EL (cell line): ENCODE measurements around the gene CLTB.
A peak's percentile ranks its signal among the peaks of the same experiment; 100 is the strongest.

Experiments used
- DNase-seq: peaks from one replicate; pipeline ENCODE4 v3.0.0-alpha.2; 2016

CLTB gene

DNA sequence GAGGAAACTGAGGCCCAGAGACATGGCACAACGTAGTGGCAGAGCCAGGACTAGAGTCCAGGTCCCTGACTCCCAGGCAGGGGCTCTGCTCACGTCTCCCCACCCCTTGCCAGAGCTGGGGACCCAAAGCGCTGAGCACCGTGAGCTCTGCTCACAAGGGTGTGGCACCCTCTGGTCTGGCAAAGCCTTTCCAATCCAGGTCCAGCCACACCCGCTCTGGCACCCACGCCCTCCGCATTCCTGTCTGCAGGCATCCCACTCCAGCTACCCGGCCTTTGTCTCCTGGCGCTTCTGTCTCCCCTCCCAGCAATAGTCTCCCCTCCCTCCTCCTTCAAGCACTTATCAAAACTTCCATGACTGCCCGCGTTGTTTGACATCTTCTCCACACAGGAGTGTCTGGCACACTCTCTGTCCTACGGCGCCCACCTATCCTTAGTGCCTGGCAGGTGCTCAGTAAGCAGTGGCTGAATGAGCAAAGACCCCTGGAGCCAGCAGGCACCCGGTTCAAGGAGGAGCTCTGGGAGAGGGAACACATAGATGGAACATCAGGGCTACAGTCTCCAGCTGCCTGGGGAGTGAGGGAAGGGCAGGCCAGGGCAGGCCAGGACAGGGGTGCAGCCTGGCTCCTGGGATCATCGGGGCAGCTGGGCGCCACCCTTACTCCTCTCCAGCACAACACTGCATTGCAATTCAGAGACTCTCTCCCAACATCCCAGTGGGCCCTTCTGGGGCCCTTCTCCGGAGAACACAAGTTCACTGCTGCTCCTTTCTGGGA, 15.8 kb downstream of the CLTB start:
- no peak for DNase-seq

DNA sequence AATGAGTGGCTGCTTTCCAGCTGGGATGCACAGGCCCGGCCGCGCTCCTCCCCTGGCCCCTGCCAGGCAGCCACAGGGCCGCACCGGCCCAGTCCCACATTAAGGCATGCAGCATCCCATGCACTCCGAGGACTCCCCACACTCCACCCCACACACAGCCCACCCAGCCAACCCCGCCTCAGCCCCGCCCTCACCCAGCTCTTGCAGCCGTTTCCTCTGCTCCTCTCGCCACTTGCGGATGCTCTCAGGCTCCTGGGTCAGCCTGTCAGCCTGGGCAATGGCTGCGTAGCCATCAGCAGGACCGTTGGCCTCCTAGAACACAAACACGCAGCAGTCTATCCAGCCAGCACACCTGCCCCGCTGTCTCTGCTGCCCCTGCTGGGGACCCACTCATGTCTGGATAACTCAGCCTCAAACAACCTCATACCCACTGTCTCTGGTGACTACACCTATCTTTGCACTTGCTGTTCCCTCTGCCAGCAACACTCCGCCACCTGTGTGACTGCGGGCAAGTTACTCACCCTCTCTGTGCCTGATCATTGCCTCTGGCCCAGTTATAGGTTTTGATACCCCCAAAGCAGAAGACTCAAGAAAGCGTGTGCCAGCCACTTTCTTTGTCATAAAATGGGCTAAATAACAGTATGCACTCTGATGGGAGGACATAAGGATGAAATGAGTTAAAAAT, 18.5 kb downstream of the CLTB start:
- no peak for DNase-seq

DNA sequence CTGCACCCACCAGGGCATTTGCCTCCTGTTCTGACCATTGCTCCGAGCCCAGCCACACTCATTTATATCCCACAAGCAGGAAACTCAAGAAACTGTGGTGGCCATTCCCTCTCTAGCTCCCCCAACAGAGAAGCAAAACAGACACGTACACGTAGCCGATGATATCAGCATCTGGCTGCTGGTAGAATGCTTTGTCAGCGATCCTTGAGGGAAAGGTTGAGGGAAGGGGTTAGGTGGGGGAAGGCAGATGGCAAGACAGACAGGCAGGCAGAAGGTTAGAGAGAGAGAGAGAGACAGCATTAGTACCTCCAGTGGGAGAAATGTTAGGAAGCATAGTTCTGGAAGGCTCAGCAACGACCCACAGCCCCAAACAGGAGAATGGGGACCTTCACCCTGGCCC, 20.0 kb downstream of the CLTB start:
- DNase-seq: no peak

DNA sequence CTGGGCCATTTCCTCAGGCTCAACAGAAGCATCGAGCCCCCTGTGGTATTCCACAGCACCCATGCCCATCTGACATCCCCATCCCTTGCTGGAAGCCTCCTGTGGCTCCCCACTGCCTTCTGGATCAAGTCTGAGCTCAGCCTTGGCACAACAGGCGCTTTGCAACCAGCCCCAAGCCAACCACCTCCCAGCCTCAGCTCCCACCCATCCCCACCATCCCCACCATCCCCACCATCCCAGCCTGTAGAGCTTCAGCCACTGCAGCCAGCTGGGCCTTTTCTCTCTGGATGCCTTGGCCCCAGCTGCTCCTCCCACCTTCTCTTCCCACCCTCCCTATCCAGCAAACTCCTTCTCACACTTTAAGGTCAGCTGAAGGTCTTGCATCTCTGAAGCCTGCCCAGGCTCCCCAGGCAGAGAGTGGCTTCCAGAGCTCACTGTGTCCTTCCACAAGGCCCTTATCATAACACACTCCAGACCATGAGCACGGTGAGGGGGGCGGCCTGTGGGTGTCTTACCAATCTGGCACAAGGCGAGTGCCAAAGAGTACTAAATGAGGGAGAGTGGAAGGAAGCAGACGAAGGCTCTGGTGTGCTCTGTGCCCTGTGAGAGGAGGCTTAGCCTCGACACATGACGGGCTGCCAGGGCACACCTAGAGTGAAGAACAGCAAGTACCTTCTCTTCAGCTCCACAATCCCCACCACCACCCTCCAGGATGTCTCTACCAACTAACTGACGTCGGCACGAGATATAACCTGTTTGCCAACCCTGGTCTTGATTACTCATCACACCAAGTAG, 21.3 kb downstream of the CLTB start:
- no peak for DNase-seq

DNA sequence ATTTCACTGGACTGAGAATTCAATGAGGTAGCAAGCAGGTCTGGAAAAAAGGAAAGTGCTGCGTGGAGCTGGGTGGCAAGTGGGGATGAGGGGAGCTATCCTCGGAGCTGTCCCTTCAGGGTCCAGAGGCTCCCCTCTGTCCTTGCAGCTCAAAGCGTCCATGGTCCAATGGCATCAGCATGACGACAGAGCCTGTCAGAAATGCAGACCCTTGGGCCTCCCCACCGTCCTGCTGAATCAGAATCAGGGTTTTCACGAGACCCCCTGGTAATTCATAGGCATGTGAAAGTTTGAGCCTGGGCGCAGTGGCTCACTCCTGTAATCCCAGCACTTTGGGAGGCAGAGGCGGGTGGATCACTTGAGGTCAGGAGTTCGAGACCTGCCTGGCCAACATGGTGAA, 22.2 kb downstream of the CLTB start:
- DNase-seq: no peak

DNA sequence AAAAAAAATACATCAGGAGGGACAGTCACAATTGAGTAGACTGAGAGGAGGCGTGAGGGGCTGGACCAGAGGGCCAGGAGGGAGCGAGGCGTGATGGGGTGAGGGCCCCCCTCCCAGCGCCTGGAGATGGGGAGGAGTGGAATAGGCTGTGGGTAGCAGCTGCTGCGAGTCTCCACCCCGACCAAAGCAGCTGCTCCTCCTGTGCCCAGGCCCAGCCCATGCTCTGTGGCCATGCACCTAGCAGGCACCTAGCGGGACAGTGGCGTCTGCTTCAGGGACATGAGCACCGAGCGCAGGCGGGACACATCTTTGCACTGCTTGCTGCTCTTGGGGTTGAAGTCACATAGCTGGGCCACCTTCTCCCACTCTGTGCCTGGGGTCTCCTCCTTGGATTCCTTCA, 23.8 kb downstream of the CLTB start:
- no peak for DNase-seq

DNA sequence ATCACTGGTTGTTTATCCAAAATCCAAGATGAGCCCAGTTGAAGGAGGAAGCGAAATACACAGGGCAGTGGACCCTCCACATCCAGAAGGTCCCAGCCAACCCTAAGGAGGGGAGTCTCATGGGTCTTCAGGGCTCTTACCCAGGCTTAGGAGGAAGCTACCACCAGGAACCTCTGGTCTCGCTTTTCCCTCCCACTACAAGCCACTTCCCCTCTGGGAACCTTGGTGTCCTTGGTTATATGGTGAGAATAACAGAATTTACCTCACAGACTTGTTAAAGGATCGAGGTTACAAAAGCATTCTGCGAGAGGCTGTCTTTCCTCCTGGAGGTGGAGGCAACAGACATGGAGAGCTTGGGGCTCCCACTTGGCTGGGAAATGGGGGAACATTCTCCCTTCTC, 24.3 kb downstream of the CLTB start:
- no peak for DNase-seq

DNA sequence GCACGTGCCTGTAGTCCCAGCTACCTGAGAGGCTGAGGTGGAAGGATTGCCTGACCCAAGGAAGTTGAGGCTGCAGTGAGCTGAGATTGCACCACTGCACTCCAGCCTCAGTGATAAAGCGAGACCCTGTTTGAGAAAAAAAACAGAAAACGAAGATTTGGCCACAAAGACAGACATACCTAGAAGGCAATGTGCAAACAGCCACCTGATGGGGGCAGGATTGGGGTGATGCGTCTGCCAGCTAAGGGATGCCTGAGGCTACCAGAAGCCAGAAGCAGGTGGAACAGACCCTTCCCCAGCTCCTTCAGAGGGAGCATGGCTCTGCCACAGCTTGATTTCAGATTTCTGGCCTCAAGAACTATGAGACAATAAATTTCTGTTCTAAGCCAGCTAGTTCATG, 24.9 kb downstream of the CLTB start:
- DNase-seq: no peak

DNA sequence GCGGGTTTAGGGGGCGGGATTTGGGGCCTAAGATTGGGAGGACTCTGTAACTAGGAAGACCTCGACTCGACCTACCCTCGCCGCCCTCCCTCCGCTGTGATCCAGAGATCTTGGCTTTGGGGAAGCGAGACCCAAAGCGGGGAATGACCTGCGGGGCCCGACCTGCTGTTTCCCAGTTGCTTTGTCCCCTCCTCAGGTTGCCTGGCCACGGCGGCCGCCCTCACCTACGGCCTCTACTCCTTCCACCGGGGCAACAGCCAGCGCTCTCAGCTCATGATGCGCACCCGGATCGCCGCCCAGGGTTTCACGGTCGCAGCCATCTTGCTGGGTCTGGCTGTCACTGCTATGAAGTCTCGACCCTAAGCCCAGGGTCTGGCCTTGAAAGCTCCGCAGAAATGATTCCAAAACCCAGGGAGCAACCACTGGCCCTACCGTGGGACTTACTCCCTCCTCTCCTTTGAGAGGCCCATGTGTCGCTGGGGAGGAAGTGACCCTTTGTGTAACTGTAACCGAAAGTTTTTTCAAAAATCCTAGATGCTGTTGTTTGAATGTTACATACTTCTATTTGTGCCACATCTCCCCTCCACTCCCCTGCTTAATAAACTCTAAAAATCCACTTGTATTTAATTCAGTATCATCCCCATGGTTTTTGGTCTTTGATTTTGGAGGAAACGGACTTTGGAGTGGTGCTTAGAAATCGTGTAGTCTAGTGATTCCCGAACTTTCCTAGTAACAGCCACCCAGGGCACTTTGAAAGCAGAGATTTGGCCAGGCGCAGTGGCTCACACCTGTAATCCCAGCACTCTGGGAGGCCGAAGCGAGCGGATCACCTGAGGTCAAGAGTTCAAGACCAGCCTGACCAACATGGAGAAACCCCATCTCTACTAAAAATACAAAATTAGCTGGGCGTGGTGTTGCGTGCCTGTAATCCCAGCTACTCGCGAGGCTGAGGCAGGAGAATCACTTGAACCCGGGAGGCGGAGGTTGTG, 26.9 kb downstream of the CLTB start:
- DNase-seq: no peak

DNA sequence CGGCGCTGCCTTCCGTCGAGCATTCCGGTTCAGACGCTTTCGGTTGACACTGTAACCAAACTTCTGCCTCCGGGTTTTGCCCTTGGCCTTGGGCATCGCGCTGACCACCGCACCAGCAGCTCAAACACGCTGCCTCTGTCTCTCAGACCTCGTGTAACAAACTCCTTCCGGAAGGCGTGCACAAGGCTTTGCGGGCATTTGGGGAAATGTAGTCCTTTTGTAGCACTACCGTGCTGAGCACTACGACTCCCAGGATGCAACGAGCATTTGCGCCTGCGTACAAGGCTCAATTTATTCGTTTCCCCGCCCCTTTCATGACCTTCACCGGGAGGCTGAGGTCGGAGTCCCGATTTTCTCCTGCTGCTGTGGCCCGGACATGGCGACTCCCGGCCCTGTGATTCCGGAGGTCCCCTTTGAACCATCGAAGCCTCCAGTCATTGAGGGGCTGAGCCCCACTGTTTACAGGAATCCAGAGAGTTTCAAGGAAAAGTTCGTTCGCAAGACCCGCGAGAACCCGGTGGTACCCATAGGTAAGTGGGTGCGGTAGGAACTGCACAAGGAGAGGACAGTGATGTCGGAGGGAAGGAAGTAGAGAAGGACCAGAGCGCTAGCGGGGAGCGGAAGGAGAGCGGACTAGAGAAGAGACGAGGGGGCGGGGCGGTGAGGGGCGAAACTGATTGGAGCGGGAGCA, 27.8 kb downstream of the CLTB start, which contains the start of the genes HIGD2A and NOP16:
Gene HIGD2A, plus strand, starts transcription at position 308 of the 691 bp plus-strand sequence. Its CDS starts 69 bp downstream, at position 377.
Gene NOP16, minus strand, starts transcription at position 155 of the 691 bp plus-strand sequence. Its CDS starts 59 bp downstream, at position 96.
- DNase-seq: peak; percentile 99

DNA sequence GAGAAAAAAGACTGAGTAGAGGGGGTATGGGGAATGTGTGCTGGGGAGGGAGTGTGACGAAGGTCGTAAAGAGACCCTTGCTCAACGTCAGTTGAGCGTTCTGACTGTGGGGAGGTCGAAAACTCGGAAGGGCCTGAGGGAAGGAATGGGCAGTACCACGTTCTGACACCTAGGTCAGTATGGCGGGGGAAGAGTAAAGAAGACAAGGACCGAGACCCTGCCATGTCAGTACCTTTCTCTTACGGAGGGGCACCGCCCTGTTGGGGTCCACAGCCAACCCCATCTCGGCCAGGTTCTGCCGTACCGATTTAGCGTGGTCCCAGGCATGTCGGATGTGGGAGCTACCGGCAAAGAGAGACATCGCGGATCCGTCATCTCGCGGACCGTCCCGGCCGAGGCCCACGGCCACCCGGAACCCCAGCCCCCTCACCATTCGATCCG, 28.3 kb downstream of the CLTB start:
- DNase-seq: peak; percentile 30

DNA sequence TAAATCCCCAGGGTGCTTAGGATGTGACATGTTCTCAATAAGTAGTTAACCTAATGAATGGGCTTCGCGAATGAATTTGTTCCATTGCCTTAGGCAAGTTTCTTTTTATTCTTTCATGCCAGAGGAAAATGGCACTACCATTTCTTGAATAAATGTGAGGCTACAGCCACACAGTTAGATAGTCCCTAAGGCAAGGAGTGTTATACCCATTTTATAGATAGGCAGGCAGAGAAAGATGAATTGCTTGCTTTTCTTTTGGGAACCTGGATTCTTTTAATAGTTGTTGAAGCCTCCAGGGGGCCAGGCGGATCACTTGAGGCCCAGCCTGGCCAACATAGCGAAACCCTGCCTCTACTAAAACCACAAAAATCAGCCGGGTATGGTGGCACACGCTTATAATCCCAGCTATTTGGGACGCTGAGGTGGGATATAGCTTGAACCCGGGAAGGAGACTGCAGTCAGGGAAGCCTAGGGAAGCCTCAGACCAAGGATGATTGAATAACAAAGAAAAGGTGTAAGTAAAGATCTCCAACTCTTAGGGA, 28.9 kb downstream of the CLTB start:
- no peak for DNase-seq

DNA sequence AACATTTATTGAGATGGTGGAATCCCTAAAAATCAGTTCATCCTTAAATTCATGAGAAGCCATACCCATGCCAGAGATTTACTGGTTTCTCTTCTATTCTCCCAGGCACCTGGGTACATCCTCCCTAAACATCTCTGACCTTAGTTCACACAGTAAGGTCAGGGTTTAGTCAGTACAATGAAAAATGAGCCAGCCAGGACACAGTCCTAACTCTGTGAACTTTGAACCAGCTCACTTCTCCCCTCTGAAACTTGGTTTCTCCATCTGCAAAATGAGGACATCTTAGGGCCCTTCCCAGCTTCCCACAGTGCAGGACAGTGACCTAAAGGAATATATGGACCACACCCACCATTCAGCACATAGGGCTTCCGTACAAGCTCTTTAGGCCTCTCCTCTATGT, 29.8 kb downstream of the CLTB start:
- no peak for DNase-seq

DNA sequence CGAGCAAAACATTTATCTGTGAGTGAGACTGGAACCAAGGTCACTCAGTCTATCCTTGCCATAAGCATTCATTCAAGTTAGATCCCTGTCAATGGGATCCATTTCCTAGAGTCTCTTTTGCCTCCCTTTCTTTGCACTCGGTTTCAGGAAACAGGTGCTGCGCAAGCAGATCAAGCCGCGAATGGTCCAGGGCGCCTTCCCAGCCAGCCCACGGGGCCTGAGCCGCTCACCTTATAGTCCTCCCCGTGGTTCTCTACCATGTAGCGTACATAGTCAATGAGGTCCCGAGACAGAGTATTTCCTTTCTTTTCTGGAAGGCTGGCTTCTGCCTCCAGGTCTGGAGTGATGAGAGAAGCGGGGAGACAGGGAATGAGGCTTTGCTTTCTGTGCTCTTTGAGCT, 31.3 kb downstream of the CLTB start:
- no peak for DNase-seq

DNA sequence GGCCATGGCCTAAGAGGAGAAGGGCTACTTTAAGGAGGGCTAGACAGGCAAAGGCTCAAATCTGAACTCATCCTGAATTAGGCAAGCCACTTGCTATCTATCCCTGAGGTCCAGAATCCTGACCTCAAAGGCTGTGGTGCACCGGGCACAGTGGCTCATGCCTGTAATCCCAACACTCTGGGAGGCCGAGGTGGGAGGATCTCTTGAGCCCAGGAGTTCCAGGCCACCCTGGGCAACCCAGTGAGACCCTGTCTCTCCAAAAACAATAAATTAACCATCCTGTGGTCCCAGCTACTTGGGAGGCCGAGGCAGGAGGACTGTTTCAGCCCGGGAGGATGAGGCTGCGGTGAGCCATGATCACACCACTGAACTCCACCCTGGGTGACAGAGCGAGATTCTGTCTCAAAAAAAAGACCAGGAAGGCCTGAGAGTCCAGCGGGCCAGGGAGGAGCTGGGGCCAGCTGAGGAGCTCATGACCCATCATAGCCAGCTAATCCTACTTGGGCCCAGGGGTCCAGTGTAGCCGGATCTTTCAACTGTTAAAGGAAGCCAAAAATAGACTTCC, 31.9 kb downstream of the CLTB start:
- DNase-seq: no peak

DNA sequence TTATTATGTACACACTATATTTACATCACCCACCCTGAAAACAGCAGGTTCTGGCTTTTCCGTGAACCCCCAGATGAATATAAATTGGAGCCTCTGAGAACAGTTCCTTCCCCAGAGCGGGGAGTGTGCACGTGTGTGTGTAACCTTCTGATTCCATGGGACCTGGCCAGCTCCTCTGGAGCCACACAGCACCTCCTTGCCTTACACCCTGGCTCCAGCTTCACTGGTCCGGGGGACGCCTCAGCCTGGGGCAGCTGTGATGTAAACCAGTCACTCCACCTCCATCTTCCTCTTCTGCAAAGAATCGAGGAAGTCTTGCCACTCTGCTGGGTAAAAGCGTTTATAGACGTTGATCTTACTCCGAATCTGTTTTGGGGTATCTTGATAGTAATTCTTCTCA, 32.4 kb downstream of the CLTB start:
- DNase-seq: no peak

DNA sequence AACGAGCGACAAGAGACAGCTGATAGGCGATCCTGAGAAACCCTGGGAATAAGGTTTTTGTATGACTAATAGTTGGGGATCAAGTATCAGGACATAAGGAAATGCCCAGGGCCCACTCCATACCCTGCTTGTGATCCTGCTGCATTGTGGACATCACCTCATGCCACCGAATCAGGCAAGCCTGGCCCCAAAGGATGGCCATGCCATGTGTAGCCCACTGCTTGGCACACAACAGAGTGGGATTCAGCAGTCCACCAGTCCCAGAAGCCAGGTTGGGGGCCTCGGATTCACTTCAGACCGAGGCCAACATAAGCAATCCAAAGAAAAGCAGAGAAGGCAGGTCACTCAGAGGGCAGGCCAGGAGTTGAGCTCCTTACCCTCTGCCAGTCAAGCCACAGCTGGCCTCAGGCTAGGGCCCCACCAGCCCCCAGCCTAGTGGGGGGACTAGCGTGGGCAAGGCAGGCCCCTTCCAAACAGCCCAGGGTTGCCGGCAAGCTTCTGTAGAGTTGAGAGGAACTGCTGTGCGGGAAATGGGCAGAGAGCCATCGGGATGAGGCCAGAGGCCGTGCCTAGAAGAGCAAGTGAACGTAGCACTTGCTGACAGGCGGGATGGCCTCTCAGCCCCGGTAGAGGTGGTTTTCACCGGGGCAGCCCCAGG, 33.0 kb downstream of the CLTB start:
- DNase-seq: no peak

DNA sequence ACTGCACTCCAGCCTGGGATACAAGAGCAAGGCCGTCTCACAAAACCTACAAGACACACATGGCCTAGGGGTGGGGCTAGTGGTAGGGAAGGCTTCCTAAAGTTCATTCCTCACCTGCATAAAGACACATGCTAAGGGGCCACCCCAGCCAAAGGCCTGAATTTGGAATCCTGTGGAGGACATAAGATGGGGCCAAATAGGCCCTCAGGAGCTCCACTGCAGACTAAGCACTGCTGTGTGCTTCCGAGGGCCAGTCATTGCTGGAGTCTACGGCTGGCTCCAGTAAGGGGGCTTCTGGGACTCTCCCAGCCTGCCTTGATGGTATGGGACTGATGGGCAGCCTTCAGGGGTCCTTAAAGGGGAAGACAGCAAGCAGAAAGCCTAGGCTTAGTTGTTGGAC, 33.6 kb downstream of the CLTB start:
- DNase-seq: no peak

DNA sequence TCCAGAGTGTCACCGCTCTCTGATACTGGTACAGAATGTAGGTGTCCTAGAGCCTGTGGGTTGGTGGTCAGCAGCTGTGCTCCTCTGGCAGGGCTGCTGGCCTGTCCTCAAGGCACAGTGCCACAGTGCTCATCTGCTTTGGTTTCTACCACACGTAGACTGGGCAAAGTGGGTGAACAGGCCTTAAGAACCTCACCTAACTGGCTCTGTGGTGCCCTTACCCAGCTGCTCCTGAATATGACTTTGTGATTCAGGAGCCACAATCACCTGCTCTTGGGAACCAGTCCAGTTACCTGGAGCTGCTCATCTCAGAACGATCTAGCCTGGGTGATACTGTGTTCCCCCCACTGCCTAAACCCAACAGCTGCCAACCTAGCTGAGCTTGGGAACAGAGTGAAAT, 34.4 kb downstream of the CLTB start:
- DNase-seq: no peak

DNA sequence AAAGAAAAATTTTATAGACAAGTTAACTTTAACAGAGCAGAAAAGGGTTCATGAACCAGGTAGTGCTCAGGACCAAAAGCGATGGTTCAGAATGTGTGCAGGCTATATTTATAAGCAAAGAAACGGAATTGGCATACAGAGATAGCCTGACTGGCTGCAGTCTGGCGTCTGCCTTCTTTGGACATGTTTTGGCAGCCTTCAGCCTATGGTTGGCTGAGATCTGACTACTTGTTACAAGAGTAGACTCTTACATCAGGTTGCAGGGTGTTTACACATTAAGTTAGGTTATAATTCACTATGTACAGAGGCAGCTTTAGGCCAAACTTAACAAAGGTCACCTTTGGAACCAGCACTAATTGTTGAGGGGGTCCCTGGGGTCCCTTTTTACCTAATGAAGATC, 34.9 kb downstream of the CLTB start:
- no peak for DNase-seq
